Heart left ventricle (tissue), 16 donors: Measurements from ENCODE around the gene FSTL4. TPM values are rescaled to one million over a fixed set of nuclear protein-coding genes. Genes with fewer than 3 reads are reported as not detected.

Source experiments
- ATAC-seq, 4 donors: fragments of 200-7000 bp; cut with Tn5 transposase; one replicate each; pipeline ENCODE4 v1.9.1; 2020 to 2022; ENCODE audit warnings: moderate library complexity in 4 of 4, mild to moderate bottlenecking in 3 of 4, moderate number of reproducible peaks in 1 of 4
- DNase-seq, 5 donors: peaks; one replicate each; pipeline ENCODE4 v3.0.0-alpha.2; 2020
- H3K27ac ChIP-seq, 12 donors: fragments of 200-600 bp; sonication (generic) in 4 of 12; one replicate each; pipeline versions ENCODE4 v1.5.0 to v1.8.0; 2016 to 2022; ENCODE audit warnings: mild to moderate bottlenecking in 2 of 12
- H3K27me3 ChIP-seq, 9 donors: fragments of 200-600 bp; sonication (generic) in 2 of 9; one replicate each; pipeline versions ENCODE4 v1.5.1 to v1.8.0; 2016 to 2022; ENCODE audit warnings: mild to moderate bottlenecking in 3 of 9
- H3K36me3 ChIP-seq, 9 donors: fragments of 200-600 bp; sonication (generic) in 2 of 9; one replicate each; pipeline versions ENCODE4 v1.5.0 to v1.8.0; 2018 to 2022; ENCODE audit warnings: mild to moderate bottlenecking in 2 of 9
- H3K4me1 ChIP-seq, 12 donors: fragments of 200-600 bp; sonication (generic) in 4 of 12; one replicate each; pipeline versions ENCODE4 v1.5.0 to v1.8.0; 2016 to 2022; ENCODE audit warnings: mild to moderate bottlenecking in 3 of 12
- H3K4me3 ChIP-seq, 12 donors: fragments of 200-600 bp; sonication (generic) in 4 of 12; one replicate each; pipeline versions ENCODE4 v1.5.0 to v1.8.0; 2017 to 2022; ENCODE audit warnings: mild to moderate bottlenecking in 9 of 12, moderate library complexity in 4 of 12
- H3K9me3 ChIP-seq, 12 donors: fragments of 200-600 bp; sonication (generic) in 4 of 12; one replicate each; pipeline versions ENCODE4 v1.5.0 to v1.8.0; 2016 to 2022; ENCODE audit warnings: mild to moderate bottlenecking in 1 of 12
- POLR2A ChIP-seq, 2 donors: fragments of 450-650 bp; IDR thresholded peaks; one replicate each; pipeline ENCODE4 v1.6.1; 2017; ENCODE audit warnings: antibody characterized with exemption in 2 of 2, mild to moderate bottlenecking in 2 of 2, moderate library complexity in 2 of 2
- WGBS, 4 donors: extraction: QIAGEN DNeasy Blood & Tissue Kit in 2 of 4; methylation state at CpG; one replicate each; pipeline versions ENCODE4 v1.1.5 to v1.1.7; 2013 to 2018; 5-methylcytosine and 5-hydroxymethylcytosine counted together
- intact Hi-C, 10 donors: fragments of 100-400 bp; cut with DNase I; formaldehyde crosslinking; loops; one replicate each; pipeline versions ENCODE4 v1.11.1 to v1.14.2; 2022
- polyA plus RNA-seq, 2 donors: library from polyadenylated mRNA; stranded (reverse); fragments of 200-250 nt; gene quantifications; one replicate each; pipeline ENCODE4 v1.2.3, GENCODE V29; 2013
- total RNA-seq, 9 donors: library from RNA; depleted of rRNA in 2 of 9; stranded (reverse); fragments of >200 nt in 2 of 9; fragmentation: NEBNext Ultra II Directional in 3 of 9; extraction: Animal tissue kit (Norgen Biotek cat#: 25700) in 3 of 9; gene quantifications; one replicate each; pipeline versions ENCODE4 v1.1.0 to v1.2.4, GENCODE V29; 2016 to 2023
- TF ChIP-seq, protein P1 (sequence below), 12 donors: fragments of 200-600 bp; sonication (generic) in 4 of 12; IDR thresholded peaks; one replicate each; pipeline versions ENCODE4 v1.5.0 to v1.8.0; 2018 to 2022; ENCODE audit warnings: antibody characterized with exemption in 12 of 12, mild to moderate bottlenecking in 5 of 12
- donor health status: ischemic (EF 13 %, LVEDD 7.1; RV severe dilation, severe dysfunction).
- donor health status: healthy with polysubstance abuse.
- donor health status: DM: no; HTN: yes; CAD: no.
- donor health status: DM: no; HTN: no; CAD: no.
- donor health status: ischemic (EF 25% LVEDD 6.9; RV normal size, moderate dysfunction).
- donor health status: ischemic (EF 25% LVEDD 5.7; RV mildly dilated, moderate dysfunction).
- donor health status: healthy.
- donor health status: DM: yes; HTN: yes; CAD: no.
- donor health status: ischemic (EF 35%, LVEDD 5.7; RV mildly dilated, moderate dysfunction).
- donor health status: nonischemic (EF 11% LVEDD 7.7; RV severe dilation, severe dysfunction).
- donor health status: DM: yes; HTN: yes; CAD: no.
- donor health status: PGD.
- donor health status: ischemic (EF 29% LVEDD 5.4; RV normal size, mild dysfunction).
- donor health status: nonischemic (EF 23%, LVEDD 6.1; RV moderate dilation, normal function).

Gene FSTL4
- total and polyA plus RNA-seq, 11 donors = 0.01 to 0.39 (median 0.17) TPM; not detected in 6

- H3K9me3 ChIP-seq = no peaks in the 10 kb centered on the region
- H3K27me3 ChIP-seq = peaks cover 0 to 7% (median 0%) of the 10 kb centered on the region in 9 donors
- intact Hi-C loops = no loop called here
- H3K36me3 ChIP-seq = no peaks in the 10 kb centered on the region
- no peaks in the 10 kb centered on the region for H3K4me1 ChIP-seq
- DNase-seq = no peak
- no peak overlapping the region for H3K27ac ChIP-seq
- TF ChIP-seq, protein P1, sequence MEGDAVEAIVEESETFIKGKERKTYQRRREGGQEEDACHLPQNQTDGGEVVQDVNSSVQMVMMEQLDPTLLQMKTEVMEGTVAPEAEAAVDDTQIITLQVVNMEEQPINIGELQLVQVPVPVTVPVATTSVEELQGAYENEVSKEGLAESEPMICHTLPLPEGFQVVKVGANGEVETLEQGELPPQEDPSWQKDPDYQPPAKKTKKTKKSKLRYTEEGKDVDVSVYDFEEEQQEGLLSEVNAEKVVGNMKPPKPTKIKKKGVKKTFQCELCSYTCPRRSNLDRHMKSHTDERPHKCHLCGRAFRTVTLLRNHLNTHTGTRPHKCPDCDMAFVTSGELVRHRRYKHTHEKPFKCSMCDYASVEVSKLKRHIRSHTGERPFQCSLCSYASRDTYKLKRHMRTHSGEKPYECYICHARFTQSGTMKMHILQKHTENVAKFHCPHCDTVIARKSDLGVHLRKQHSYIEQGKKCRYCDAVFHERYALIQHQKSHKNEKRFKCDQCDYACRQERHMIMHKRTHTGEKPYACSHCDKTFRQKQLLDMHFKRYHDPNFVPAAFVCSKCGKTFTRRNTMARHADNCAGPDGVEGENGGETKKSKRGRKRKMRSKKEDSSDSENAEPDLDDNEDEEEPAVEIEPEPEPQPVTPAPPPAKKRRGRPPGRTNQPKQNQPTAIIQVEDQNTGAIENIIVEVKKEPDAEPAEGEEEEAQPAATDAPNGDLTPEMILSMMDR (IDR thresholded peaks at IDR 0.05) = no peak
- no peak for TF ChIP-seq POLR2A (IDR thresholded peaks at IDR 0.05)
- H3K4me3 ChIP-seq = no peak overlapping the region
- 86 to 95% (median 93%) methylated on average over 9 of the region's 9 CpGs for WGBS, 4 donors
- ATAC-seq = no peak
Observed at GRCh38 chr5:133480366-133480765, 132.0 kb downstream of the FSTL4 start.

- no peaks in the 10 kb centered on the region for H3K36me3 ChIP-seq
- ATAC-seq (no peak), DNase-seq (no peak)
- TF ChIP-seq, protein P1 (IDR thresholded peaks at IDR 0.05) = no peak
- no peak for TF ChIP-seq POLR2A (IDR thresholded peaks at IDR 0.05)
- 74 to 84% (median 78%) methylated on average over 10 of the region's 10 CpGs for WGBS, 4 donors
- no peaks in the 10 kb centered on the region for H3K4me1 ChIP-seq
- H3K27me3 ChIP-seq = peaks cover 0 to 23% (median 0%) of the 10 kb centered on the region in 9 donors
- intact Hi-C loops = no loop called here
- H3K4me3 ChIP-seq = no peak overlapping the region
- H3K27ac ChIP-seq = no peak overlapping the region
- no peaks in the 10 kb centered on the region for H3K9me3 ChIP-seq
Observed at GRCh38 chr5:133478199-133478985, 133.9 kb downstream of the FSTL4 start.

GRCh38 chr5:133475986-133476385 is 136.4 kb downstream of the FSTL4 start:
- H3K4me1 ChIP-seq = no peaks in the 10 kb centered on the region
- H3K27me3 ChIP-seq = peaks cover 0 to 37% (median 0%) of the 10 kb centered on the region in 9 donors
- no peak overlapping the region for H3K27ac ChIP-seq
- no peak for ATAC-seq
- 64 to 75% (median 71%) methylated on average over 7 of the region's 7 CpGs for WGBS, 4 donors
- intact Hi-C loops = no loop called here
- DNase-seq = no peak
- no peaks in the 10 kb centered on the region for H3K36me3 ChIP-seq
- TF ChIP-seq, protein P1 (IDR thresholded peaks at IDR 0.05) = no peak
- no peak for TF ChIP-seq POLR2A (IDR thresholded peaks at IDR 0.05)
- no peak overlapping the region for H3K4me3 ChIP-seq
- H3K9me3 ChIP-seq = no peaks in the 10 kb centered on the region

DNA sequence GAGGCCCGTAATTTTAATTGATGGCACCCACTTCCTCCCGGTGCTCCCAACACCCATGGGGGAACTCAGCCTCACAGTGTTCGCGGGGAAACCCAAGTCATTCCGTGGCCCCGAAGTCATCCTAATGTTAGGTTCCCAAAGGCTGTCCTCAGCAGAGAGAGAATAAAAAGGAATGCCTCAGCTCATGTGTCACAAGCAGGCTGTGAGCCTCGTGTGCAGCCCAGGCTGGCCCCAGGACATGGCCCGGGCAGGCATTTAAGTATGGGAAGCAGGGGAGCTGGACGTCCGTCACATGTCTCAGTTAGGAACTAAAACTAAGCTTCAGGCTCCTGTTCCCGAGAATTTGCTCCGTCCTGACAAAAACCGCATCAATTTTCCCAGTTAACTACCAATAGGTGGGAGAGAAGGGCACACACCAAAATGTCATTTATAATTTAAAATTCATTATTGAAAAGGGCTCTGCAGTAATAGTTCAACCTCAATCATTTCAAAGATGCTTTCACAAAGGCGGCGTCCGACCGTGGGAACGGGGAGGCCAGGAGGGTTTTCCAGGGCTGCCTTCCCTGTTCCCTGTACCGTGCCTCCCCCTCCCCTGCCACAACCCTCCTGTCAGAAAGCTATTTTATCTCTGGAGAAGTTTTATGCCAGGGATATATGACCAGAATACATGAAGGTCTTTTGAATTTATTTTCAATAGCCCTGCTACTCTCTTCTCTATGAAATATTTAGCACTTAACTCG is 137.3 kb downstream of the FSTL4 start:
- DNase-seq (no peak), ATAC-seq (no peak)
- 63 to 68% (median 66%) methylated on average over 20 of the region's 20 CpGs for WGBS, 4 donors
- intact Hi-C loops = no loop called here
- Histone ChIP-seq H3K4me3 (no peak overlapping the region), H3K27ac (no peak overlapping the region), H3K36me3 (no peaks in the 10 kb centered on the region), H3K9me3 (no peaks in the 10 kb centered on the region), H3K27me3 (peaks cover 0 to 37% (median 0%) of the 10 kb centered on the region in 9 donors), H3K4me1 (peaks cover 0 to under 1% (median 0%) of the 10 kb centered on the region in 12 donors)
- TF ChIP-seq, protein P1 (IDR thresholded peaks at IDR 0.05) = no peak
- TF ChIP-seq POLR2A (IDR thresholded peaks at IDR 0.05) = no peak
